BE2C (cell line): Measurements from ENCODE around the gene ANKRD33B.
A peak's percentile ranks its signal among the peaks of the same experiment; 100 is the strongest.

Experiments used
- DNase-seq: peaks from one replicate; pipeline ENCODE4 v3.0.0-alpha.2; 2020
- H3K27me3 ChIP-seq: fragments of 250-450 bp; sonication (Bioruptor Pico); 2 replicates; pipeline ENCODE4 v1.5.1; 2020; ENCODE audit warnings: mild to moderate bottlenecking
- H3K36me3 ChIP-seq: fragments of 250-450 bp; sonication (Bioruptor Pico); 2 replicates; pipeline ENCODE4 v1.5.1; 2020; ENCODE audit warnings: mild to moderate bottlenecking
- H3K4me1 ChIP-seq: fragments of 250-450 bp; sonication (Bioruptor Pico); 2 replicates; pipeline ENCODE4 v1.5.1; 2020
- H3K4me3 ChIP-seq: 2 replicates; pipeline ENCODE4 v1.5.1; 2011; ENCODE audit warnings: low read depth, low read length
- H3K9me3 ChIP-seq: fragments of 250-450 bp; sonication (Bioruptor Pico); 2 replicates; pipeline ENCODE4 v1.5.1; 2020
- TF ChIP-seq, protein P1 (sequence below): IDR thresholded peaks from 2 replicates; pipeline ENCODE4 v1.5.1; 2012; ENCODE audit warnings: mild to moderate bottlenecking, low read depth, low read length

Gene ANKRD33B

DNA sequence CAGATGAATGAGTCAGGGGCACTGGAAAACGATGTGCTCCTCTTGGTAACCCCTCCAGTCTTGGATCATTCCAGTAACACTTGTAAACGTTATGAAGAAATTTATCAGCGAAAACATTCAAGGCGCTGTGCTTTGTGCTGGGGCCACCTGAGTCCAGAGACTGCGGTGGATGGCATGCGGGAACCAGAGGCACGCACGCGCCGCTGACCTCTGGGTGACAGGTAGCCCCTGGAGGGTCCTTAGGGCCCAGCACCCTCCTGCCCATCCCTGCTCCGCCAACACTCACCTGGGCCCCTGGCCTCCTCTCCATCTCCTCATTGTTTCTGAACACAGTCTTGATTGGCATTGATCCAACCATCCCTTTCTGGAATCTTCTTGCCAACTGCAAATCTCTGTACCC lies 110.2 kb downstream of the ANKRD33B start:
- Histone ChIP-seq H3K27me3 (no peaks in the 10 kb centered on the region), H3K9me3 (no peaks in the 10 kb centered on the region), H3K4me1 (peaks cover 4% of the 10 kb centered on the region; the same call in 1 of the 2 replicates), H3K4me3 (no peak overlapping the region), H3K36me3 (peaks cover 3% of the 10 kb centered on the region; the same call in 1 of the 2 replicates)
- TF ChIP-seq, protein P1, sequence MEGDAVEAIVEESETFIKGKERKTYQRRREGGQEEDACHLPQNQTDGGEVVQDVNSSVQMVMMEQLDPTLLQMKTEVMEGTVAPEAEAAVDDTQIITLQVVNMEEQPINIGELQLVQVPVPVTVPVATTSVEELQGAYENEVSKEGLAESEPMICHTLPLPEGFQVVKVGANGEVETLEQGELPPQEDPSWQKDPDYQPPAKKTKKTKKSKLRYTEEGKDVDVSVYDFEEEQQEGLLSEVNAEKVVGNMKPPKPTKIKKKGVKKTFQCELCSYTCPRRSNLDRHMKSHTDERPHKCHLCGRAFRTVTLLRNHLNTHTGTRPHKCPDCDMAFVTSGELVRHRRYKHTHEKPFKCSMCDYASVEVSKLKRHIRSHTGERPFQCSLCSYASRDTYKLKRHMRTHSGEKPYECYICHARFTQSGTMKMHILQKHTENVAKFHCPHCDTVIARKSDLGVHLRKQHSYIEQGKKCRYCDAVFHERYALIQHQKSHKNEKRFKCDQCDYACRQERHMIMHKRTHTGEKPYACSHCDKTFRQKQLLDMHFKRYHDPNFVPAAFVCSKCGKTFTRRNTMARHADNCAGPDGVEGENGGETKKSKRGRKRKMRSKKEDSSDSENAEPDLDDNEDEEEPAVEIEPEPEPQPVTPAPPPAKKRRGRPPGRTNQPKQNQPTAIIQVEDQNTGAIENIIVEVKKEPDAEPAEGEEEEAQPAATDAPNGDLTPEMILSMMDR: no peak
- DNase-seq: no peak

DNA sequence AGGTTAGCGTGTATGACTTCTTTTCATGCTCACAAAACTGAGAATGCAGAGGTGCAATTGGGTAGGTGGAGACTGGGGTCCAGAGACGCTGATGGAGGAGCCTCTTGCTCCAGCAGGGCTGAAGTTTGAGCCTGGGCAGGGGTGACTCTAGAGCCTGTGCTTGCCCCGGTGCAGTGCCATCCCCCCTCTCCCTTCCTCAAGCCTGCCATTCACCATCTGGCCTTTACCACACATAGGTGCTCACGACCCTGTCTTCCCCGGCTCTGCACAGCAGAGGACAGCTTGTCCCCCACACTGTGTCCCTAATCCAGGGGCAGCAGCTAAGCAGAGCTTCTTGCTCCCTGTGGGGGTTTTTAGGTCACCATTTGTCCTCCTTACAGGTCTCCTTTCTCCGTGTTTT lies 110.7 kb downstream of the ANKRD33B start:
- peak; percentile 6 for DNase-seq
- peaks cover 4% of the 10 kb centered on the region; the same call in 1 of the 2 replicates for H3K4me1 ChIP-seq
- TF ChIP-seq, protein P1: no peak
- H3K27me3 ChIP-seq: no peaks in the 10 kb centered on the region
- H3K4me3 ChIP-seq: no peak overlapping the region
- H3K9me3 ChIP-seq: no peaks in the 10 kb centered on the region
- peaks cover 3% of the 10 kb centered on the region; the same call in 1 of the 2 replicates for H3K36me3 ChIP-seq

DNA sequence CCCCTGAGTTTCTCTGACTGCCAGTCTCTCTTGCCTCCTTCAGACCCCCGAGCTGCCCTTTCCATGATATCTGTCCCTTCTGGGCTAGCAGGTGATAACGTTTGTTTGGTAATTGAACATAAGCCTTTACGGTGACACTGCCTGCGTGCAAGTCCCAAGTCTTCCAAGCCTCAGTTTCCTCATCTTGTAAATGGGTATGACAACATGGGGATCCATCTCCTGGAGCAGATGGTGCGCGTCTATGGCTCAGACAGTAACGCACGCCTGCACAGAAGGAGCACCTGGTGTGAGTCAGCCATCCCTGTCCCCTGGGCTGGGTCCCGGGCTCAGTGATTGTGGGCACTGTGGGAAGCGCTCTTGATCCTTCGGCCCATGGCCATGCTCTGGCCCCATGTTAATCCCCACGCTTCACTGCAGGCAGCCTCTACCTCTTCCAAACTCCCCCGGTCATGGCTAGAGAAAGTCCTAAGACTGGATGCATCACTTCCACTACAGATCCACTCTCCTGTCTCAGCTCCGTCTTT lies 111.4 kb downstream of the ANKRD33B start:
- Histone ChIP-seq H3K4me3 (no peak overlapping the region), H3K4me1 (peaks cover 4% of the 10 kb centered on the region; the same call in 1 of the 2 replicates), H3K9me3 (no peaks in the 10 kb centered on the region), H3K36me3 (peaks cover 3% of the 10 kb centered on the region; the same call in 1 of the 2 replicates), H3K27me3 (no peaks in the 10 kb centered on the region)
- TF ChIP-seq, protein P1: no peak
- no peak for DNase-seq

DNA sequence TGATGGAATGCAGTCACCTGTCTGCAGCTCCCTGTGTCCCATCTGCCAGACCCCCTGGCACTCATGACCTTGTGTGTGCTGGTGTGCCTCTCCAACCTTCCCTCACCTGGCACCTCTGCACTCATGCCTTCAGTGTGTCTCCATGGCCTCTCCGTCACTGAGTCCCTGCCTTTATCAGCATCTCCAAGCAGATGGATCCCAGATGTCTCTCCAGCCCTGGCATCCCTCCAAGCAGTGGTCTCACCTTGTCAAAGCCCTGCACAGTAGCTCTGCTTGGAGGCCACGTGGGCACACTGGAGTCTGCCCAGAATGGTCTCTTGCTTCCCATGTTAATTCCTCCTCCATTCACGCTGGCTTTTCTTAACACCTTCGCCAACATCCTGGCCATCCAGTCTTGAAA lies 112.4 kb downstream of the ANKRD33B start:
- Histone ChIP-seq H3K36me3 (peaks cover 3% of the 10 kb centered on the region; the same call in 1 of the 2 replicates), H3K9me3 (no peaks in the 10 kb centered on the region), H3K4me1 (peaks cover 4% of the 10 kb centered on the region; the same call in 1 of the 2 replicates), H3K27me3 (no peaks in the 10 kb centered on the region), H3K4me3 (no peak overlapping the region)
- TF ChIP-seq, protein P1: no peak
- peak; percentile 68 for DNase-seq

DNA sequence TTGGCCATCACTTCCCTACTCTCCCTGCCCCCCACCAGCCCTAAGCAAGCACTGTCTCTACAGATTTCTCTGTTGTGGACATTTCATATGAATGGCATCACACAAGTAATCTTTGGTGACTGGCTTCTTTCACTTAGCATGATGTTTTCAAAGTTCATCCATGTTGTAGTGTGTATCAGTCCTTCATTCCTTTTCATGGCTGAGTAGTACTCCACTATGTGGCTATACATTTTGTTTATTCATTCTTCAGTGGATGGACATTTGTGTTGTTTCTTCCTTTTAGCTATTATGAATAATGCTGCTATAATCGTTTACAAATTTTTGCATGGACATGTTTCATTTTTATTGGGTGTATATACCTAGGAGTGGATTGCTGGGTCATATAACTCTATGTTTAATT lies 113.1 kb downstream of the ANKRD33B start:
- Histone ChIP-seq H3K36me3 (peaks cover 3% of the 10 kb centered on the region; the same call in 1 of the 2 replicates), H3K4me1 (no peaks in the 10 kb centered on the region; the same call in 1 of the 2 replicates), H3K27me3 (no peaks in the 10 kb centered on the region), H3K9me3 (no peaks in the 10 kb centered on the region), H3K4me3 (no peak overlapping the region)
- TF ChIP-seq, protein P1: no peak
- no peak for DNase-seq

DNA sequence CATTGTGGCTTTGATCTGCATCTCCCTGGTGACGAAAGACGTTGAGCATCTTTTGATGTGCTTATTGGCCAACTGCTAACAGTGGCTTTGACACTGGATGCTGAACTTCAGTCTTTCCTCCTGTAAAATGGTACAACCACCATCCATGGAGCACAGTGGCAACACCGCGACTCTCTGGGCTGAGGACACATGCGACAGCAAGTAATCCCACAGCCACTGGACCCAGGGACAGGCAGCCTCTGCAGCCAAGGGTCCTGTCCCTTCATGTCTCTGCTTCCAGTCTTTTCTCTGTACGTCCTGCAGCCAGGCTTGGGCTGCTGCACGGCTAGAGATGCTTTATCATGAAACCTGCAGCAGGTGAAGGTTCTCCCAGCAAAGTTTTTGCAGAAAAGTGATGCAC lies 113.7 kb downstream of the ANKRD33B start:
- Histone ChIP-seq H3K4me1 (no peaks in the 10 kb centered on the region), H3K36me3 (peaks cover 3% of the 10 kb centered on the region; the same call in 1 of the 2 replicates)
- TF ChIP-seq, protein P1: no peak

More for the DNA sequence above, 113.7 kb downstream of the ANKRD33B start:
- H3K4me3 ChIP-seq: no peak overlapping the region
- no peaks in the 10 kb centered on the region for H3K9me3 ChIP-seq
- DNase-seq: no peak
- no peaks in the 10 kb centered on the region for H3K27me3 ChIP-seq
